Fibroblast of skin of left quadriceps (primary cell): ENCODE data around the gene HDDC3.
"Not testable (repeated sequence)": the region's sequence is repeated elsewhere in the genome, so short reads cannot be mapped to it uniquely, and the experiment has no call there.

Experiments
- DNase-seq, 2 experiments: peaks; one replicate each; pipeline ENCODE4 v3.0.0-alpha.2; 2013; ENCODE audit warnings: low read depth in 2 of 2

The HDDC3 gene

DNA sequence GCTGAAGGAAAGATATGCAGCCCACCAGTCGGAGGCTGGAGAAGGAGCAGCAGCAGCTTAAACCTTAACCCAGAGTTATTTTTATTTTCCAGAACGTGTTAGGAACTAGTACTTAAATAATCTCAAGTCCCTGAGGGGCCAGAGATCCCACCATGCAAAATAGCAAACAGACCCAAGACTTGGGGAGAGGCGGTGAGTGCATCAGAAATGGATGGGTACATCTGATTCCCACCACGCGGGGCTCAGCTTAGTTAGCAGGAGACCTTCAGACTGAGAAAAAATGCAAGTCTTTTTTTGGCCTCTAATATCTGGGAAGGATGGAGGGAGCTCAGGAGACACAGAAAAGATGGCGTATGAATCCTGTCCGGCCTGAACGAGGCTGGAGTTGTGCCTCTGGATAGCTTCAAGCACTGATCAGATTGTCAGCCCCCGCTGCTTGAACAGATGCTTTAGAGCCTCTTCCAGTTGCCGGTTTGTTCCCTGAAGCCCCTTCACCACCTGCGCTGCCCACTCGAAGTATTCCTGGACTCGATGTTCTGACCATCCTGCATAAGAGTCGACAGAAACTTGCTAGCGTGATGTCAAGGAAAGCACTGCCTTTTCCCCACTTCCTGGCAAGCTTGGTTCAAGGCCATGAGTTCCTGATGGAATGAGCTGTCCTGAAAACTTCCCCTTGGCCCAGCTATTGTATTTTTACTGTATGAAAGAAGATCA lies 1.3 kb downstream of the HDDC3 start:
- DNase-seq = no peak

DNA sequence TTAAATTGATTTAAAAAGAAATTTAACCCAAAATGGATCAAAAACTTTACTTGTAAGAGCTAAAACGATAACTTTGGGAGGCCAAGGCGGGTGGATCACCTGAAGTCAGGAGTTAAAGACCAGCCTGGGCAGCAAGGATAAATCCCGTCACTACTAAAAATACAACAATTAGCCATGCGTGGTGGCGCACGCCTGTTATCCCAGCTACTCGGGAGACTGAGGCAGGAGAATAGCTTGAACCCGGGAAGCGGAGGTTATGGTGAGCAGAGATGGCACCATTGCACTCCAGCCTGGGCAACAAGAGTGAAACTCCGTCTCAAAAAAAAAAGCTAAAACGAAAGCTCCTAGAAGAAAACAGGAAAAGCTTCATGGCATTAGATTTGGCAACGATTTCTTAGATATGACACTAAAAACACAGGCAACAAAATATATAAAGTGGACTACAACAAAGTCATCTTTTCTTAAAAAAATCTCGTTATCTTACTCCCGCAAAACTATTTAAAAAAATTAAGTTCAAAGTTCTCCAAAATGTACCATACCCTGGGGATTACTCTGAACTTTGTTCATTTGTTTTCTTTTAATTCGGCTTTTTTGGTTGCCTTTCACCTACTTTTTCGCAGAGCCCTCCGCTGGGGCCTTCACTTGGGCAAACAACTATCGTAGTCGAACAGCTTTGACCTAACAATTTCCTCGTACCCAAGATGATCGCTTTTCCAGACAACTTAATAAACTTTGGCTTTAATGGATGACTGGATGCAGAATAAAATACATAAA lies 2.9 kb downstream of the HDDC3 start:
- no peak for DNase-seq

DNA sequence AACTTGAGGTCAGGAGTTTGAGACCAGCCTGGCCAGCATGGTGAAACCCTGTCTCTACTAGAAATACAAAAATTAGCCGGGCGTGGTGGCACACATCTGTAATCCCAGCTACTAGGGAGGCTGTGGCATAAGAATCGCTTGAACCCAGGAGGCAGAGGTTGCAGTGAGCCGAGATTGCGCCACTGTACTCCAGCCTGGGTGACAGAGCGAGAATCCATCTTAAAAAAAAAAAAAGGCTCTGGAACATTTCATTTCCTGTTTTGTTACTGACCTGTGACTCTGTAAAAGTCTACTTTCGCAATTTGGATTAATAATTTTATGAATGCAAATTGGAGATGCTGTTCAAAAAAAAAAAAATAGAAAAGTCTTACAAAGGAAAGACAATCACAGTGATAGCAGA lies 4.2 kb downstream of the HDDC3 start:
- DNase-seq = not testable (repeated sequence)

DNA sequence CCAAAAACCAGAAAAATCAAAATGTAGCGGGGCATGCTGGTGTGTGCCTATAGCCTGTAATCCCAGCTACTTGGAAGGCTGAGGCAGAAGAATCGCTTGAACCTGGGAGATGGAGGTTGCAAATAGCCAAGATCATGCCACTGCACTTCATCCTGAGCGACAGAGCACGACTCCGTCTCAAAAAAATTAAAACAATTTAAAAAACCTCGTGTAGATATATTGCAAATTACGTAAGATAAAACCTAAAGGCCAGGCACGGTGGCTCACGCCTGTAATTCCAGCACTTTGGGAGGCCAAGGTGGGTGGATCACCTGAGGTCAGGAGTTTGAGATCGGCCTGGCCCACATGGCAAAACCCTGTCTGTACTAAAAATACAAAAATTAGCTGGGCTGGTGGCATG lies 5.6 kb downstream of the HDDC3 start:
- DNase-seq = not testable (repeated sequence)

DNA sequence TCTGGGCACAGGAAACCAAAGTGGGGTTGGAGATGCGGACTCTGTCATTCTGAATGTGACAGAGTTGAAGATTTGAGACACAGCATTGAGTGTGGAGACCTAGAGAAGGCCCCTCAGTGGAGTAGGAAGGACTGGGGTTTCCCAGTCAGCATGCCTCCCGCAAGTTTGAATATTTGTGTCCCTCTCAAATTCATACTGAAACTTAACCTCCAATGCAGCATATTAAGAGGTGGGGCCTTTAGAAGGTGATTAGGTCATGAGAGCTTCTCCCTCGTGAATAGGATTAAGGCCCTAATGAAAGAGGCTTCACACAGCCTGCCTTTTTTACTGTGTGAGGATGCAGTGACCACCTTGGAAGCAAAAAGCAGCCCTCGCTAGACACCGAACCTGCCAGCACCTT lies 8.0 kb downstream of the HDDC3 start:
- no peak for DNase-seq

DNA sequence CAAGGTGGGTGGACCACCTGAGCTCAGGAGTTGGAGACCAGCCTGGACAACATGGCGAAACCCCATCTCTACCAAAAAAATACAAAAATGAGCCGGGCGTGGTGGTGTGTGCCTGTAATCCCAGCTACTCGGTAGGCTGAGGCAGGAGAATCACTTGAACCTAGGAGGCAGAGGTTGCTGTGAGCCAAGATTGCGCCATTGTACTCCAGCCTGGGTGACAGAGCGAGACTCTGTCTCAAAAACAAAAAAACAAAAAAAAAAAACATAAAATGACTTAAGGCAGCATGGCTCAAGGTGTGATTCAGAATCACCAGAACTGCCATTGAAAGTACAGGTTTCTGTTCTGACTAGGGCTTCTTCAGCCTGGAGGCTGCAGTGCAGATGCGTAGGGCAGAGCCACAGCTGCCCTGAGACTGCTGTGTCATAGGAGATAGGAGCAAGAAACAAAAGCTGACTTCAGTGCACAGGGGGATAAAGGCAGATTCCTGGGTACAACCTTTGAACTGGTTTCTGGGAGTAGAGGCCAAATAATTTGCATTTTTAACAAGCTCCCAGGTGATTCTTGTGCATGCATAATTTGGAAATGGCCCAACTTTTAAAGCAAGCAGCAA lies 9.5 kb downstream of the HDDC3 start:
- DNase-seq = not testable (repeated sequence)

DNA sequence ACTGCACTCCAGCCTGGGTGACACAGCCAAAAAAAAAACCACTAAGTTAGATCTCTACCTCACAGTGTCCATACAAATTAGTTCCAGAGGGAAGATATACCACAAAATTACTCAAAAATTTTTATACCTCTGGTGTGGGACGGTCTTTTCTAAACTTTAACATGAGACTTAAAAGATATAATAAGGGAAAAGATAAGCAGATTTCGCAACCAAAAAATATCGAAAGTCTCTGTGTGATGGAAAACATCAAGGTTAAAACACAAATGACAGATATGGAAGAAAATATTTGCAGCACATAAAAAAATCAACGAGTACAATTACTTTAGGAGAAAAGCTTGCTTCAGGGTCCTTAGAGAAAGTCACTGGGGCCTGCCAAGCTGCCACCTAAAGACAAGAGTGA lies 10.5 kb downstream of the HDDC3 start:
- DNase-seq = no peak

DNA sequence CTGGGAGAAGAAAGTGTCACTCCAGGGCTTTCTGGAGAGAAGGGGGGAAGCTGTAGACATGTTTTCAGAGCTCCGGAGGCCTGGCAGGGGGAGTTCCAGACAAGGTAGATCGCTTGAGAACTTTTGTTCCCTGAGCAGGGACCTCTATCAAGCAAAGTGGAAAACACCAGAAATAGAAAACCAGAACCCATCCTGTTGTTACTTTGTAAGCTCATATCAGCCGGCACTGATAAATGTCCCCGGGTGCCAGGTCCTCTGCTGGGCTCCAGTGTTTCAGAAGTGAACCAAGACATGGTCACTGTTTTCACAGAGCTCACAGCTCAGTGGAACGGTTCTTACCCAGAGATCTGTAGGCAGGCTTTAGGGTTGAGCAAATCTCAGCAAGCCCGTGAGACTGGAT lies 13.5 kb downstream of the HDDC3 start:
- DNase-seq = no peak

DNA sequence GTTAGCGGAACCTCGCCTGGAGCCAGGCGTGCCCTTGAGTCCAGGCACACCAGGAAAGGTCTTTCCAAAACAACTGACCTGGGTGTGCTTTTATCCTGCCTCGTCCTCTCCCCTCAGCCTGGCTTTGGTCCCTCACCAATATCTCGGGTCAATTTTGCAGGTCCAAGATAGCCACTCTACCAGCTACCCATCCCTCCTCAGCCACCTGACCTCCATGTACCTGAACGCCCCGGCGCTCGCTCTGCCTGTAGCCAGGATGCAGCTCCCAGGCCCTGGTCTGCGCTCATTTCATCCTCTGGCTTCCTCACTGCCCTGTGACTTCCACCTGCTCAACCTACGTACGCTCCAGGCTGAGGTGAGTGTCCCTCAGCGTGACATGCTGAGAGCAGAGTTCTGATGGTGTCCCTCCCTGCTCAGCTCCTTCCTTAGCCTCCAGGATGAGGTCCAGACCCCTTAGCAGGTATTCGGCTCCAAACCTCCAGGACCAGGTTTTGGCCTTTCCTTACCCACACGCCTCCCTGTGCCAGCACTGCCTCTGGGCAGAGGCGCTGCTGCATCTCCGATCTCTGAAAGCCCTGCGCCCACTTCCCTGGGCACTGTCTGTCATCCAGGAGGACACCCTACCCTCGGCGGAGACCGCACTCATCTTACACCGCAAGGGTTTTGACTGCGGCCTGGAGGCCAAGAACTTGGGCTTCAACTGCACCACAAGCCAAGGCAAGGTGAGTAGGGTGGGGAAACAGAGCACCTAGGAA lies 14.1 kb downstream of the HDDC3 start:
- no peak for DNase-seq

DNA sequence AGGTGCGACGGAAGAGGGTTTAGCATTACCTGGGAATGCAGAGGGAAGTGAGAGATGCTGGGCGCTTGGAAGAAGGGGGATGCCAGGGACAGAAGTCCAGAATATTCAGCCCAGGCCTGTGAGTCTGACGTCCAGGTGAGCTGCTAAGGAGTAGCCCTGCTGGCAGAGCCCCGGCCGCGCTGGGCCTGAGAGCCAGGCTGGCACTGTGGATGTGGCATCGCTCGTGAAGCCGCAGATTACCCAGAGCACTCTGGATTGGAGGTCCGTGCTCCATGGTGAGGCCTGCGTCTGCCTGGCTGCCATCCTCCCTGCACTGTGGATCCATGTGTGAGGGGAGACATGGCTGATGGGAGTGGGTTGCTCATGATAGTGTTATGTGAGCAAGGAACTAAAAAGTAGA lies 14.8 kb downstream of the HDDC3 start:
- no peak for DNase-seq

DNA sequence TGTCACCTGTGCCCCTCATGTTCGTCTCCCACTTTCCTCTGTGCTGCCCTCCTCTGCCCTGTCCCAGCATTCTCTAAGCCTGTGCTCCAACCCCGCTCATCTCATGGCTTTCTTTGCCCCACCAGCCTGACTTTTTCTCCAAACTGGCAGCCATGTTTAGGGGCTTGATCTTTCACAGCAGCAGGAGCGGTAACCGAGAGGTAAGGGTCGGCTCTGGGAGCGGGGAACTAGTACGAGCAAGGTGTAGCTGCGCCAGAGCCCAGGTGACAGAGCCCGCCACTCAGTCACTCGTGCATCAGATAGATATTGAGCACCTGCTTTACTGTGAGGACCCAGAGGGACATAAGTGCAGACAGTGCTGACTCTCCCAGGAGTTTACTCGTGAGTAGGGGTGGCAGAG lies 15.9 kb downstream of the HDDC3 start:
- no peak for DNase-seq

DNA sequence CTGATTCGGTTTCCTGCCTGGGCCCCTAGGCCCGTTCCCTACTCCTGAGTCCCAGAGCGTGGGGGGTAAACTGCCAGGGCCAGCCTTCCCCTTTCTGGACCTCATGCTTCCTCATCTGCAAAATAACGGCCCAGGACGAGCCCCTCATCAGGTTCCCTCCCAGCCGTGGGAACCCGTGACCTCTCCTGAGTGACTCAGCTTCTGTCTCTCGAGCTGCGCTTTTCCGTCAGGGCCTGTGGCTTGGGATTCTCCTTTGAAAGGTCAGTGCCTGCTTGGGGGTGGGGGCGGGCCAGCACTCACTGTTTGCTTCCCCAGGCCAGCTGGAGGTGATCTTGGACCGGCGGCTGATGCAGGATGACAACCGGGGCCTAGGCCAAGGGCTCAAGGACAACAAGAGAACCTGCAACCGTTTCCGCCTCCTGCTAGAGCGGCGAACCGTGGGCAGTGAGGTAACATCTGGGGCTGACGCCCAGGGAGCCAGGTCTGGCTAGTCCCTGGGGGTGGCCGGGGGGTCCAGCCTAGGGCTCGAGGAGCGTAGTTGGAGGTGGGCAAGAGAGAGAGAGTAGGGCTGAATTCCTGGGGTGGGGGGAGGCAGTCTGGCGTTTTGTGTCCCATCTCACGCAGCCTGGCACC lies 16.4 kb downstream of the HDDC3 start:
- DNase-seq = no peak

DNA sequence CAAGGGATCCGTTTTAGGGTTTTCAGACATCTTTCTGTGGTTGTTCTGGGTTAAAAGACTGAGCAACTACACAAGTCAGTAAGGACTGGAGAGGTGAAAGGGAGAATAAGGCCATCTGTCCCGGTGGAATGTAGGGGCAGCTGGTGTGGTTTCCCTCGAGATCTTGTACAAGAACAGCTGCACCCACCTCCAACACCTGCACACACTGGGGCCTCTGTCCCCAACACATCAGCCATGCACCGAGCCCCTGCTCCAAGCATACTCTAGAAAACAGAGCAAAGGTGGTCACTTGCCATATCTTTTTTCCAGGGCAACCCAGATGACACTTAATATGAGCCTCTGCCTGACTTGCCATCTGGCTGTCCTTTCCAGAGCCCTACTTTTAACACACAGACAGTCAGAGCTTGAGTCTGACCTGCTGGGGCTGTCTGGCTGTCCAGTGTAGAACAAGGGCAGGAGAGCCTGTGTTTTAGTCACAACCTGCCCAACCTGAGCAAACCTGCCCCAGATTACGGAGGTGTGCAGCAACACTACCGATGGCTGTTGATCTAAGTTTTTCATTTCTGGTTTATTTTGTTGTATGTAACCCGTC lies 17.0 kb downstream of the HDDC3 start:
- no peak for DNase-seq

DNA sequence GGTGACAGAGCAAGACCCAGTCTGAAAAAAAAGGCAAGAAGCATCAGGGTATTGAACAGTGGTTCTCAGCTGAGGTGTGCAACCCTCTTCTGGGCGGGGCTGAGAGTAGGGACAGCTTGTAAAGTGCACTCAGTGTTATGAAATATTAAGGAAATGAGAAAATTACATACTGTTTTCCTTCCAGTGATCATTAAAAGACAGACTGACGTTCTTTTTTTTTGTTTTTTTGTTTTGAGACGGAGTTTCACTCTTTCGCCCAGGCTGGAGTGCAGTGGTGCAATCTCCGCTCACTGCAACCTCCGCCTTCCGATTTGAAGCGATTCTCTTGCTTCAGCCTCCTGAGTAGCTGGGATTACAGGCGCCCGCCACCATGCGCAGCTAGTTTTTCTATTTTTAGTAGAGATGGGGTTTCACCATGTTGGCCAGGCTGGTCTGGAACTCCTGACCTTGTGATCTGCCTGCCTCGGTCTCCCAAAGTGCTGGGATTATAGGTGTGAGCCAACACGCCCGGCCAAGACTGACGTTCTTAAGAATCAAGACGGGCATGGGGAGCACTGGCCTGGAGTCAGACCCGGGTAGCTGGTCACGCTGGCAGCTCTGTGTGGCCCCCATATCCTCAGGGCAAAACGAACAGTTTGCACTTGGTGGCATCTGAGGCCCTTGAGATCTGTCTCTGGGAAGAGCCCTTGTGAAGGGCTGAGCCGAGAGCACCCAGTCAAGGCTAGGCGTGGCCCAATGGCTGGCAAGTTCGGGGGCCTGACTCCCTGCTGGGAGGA lies 17.9 kb downstream of the HDDC3 start:
- no peak for DNase-seq

DNA sequence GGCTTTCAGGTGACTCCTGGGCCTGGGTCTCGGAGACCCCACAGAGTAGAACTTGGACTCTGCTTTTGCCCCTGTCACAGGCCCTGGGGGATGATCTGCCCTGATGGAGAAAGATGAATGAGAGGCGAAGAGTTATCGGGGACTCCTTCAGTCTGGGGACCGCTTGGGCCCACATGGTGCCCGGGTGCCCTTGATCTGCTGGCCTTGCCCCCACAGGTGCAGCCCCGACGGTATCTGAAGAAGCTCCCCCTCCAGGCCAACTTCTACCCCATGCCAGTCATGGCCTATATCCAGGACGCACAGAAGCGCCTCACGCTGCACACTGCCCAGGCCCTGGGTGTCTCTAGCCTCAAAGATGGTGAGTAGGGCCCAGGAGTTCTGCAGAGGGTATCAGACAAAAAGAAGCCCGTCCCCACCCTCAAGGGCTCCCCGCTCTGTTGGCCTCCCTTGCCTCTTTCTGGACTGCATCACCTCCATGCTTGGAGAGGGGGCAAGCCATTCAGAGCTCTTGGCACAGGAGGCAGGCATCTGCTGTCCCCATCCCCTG lies 18.9 kb downstream of the HDDC3 start:
- no peak for DNase-seq

DNA sequence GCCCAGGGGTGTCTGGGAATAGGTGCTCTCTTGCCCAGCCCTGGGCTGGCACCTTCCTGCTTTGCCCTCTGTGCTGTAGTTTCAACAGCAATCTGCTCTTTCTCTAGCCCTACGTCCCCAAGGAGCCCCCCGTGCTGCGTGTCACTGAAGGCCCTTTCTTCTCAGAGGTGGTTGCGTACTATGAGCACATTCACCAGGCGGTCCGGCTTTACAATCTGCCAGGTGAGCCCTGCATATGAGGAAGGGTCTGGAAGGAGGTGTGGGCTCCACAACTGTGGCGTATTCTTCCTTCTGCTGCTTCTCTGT lies 19.6 kb downstream of the HDDC3 start:
- no peak for DNase-seq

DNA sequence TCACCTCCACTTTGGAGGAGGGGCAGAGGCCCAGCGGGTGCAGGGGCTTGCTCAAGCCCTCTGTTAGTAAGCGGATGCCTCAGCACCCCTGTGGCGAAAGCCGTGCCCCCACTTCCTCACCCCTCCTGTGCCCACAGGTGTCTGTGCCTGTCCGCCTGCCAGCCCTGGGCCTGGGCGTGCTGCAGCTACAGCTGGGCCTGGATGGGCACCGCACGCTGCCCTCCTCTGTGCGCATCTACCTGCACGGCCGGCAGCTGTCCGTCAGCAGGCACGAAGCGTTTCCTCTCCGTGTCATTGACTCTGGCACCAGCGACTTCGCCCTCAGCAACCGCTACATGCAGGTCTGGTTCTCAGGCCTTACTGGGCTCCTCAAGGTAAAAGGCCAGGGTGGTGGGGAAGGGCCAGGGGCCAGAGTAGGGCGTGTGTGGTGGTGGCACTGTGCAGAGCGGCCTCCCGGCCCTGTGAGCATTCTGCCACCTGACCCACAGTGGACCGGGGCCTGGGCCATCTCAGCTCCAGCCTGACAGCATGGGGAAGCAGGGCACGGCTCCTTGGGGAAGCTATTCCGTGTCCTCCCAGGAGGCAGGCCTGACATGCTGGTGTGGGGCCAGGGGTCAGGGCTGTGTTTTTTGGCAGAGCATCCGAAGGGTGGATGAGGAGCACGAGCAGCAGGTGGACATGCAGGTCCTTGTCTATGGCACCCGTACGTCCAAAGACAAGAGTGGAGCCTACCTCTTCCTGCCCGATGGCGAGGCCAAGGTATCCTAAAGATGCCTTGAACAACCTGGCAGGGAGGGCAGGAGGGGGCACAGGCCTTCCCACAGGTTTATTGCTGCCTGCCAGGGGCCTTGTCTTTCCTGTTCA lies 20.2 kb downstream of the HDDC3 start:
- no peak for DNase-seq

DNA sequence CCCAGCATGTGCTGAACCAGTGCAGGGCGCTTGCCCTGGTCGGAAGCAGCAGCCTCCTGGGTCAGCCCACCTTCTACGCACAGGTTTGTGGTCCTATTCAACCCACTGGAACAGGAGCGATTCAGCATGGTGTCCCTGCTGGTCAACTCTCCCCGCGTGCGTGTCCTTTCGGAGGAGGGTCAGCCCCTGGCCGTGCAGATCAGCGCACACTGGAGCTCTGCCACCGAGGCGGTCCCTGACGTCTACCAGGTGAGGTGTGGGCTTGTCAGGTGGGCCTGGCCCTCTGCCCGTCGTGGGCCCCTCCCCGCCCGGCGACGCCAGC lies 21.1 kb downstream of the HDDC3 start:
- DNase-seq = no peak

DNA sequence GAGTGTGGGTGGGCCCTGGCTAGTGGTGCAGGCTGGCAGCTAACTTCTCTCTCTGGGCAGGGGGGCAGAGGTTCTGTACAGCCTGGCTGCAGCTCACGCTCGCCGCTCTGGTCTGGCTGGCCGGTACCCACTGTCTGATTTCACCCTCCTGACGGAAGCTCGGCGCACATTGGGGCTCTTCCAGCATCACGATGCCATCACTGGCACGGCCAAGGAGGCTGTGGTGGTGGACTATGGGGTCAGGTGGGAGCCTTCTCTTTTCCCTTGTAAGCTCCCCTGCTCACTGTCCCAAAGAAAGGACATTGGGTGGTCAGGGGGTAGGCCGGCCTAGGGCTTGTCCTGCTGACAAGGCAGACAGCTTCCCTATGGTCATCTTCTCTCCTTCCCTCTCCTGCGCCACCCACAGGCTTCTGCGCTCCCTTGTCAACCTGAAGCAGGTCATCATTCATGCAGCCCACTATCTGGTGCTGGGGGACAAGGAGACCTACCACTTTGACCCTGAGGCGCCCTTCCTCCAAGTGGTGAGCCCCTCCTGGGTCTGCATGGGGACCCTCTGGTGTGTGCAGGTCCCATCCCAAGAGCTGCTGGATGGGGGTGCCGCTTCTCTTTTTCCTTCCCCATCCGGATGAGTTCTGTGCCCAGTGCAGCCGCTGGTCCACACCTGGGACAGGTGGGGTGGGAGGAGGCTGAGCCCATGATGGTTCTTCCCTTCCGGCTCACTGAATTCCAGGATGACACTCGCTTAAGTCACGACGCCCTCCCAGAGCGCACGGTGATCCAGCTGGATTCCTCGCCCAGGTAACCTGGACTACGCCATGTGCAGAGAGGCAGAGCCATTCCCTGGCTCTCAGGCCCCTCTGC lies 21.7 kb downstream of the HDDC3 start:
- DNase-seq = no peak
